EL (cell line): ENCODE measurements around the gene PLEKHM3.
"Not testable (repeated sequence)": the region's sequence is repeated elsewhere in the genome, so short reads cannot be mapped to it uniquely, and the experiment has no call there.

Experiments
- DNase-seq: peaks from one replicate; pipeline ENCODE4 v3.0.0-alpha.2; 2016

Gene PLEKHM3

GRCh38 chr2:208037564-208038487 is 12.5 kb upstream of the PLEKHM3 start:
- no peak for DNase-seq

GRCh38 chr2:208036357-208036756 is 11.0 kb upstream of the PLEKHM3 start:
- DNase-seq = no peak

GRCh38 chr2:208034503-208035140 is 9.3 kb upstream of the PLEKHM3 start:
- DNase-seq = no peak

- DNase-seq = no peak
Observed at GRCh38 chr2:208033701-208034502, 8.6 kb upstream of the PLEKHM3 start.

- DNase-seq = no peak
Observed at GRCh38 chr2:208031608-208032019, 6.3 kb upstream of the PLEKHM3 start.

- DNase-seq = no peak
Observed at GRCh38 chr2:208025814-208026184, 472 bp upstream of the PLEKHM3 start.

- DNase-seq = no peak
Observed at GRCh38 chr2:208024091-208024490, 1.2 kb downstream of the PLEKHM3 start.

- no peak for DNase-seq
Observed at GRCh38 chr2:208020253-208020652, 5.1 kb downstream of the PLEKHM3 start.

GRCh38 chr2:208018124-208018712 is 7.1 kb downstream of the PLEKHM3 start:
- DNase-seq = not testable (repeated sequence)

GRCh38 chr2:208017721-208018120 is 7.6 kb downstream of the PLEKHM3 start:
- no peak for DNase-seq

GRCh38 chr2:208015475-208015874 is 9.9 kb downstream of the PLEKHM3 start:
- no peak for DNase-seq

- DNase-seq = peak; percentile 61
Observed at GRCh38 chr2:208013285-208014178, 11.8 kb downstream of the PLEKHM3 start.

- no peak for DNase-seq
Observed at GRCh38 chr2:208012449-208012848, 12.9 kb downstream of the PLEKHM3 start.

GRCh38 chr2:208010506-208010905 is 14.8 kb downstream of the PLEKHM3 start:
- no peak for DNase-seq

- DNase-seq = peak; percentile 48
Observed at GRCh38 chr2:208006833-208007232, 18.5 kb downstream of the PLEKHM3 start.

GRCh38 chr2:208006337-208006736 is 19.0 kb downstream of the PLEKHM3 start:
- no peak for DNase-seq

- DNase-seq = no peak
Observed at GRCh38 chr2:208001924-208002323, 23.4 kb downstream of the PLEKHM3 start.

GRCh38 chr2:208000701-208001395 is 24.5 kb downstream of the PLEKHM3 start:
- DNase-seq = no peak

- no peak for DNase-seq
Observed at GRCh38 chr2:207996848-207997247, 28.5 kb downstream of the PLEKHM3 start.

GRCh38 chr2:207995887-207996286 is 29.4 kb downstream of the PLEKHM3 start:
- peak; percentile 8 for DNase-seq

GRCh38 chr2:207993151-207993763 is 32.1 kb downstream of the PLEKHM3 start:
- peak; percentile 67 for DNase-seq
